Activated naive CD4-positive, alpha-beta T cell treated with anti-CD3 and anti-CD28 coated beads, Interleukin-2, amount 50 U/mL, for 24 hours (primary cell): Measurements from ENCODE around the gene VPS26A.
A peak's percentile ranks its signal among the peaks of the same experiment; 100 is the strongest.

Experiments
- H3K27ac Mint-ChIP-seq: one replicate; pipeline ENCODE4 v1.8.0; 2021; ENCODE audit warnings: mild to moderate bottlenecking, mixed read lengths
- H3K27me3 Mint-ChIP-seq: one replicate; pipeline ENCODE4 v1.8.0; 2021; ENCODE audit warnings: mixed read lengths
- H3K36me3 Mint-ChIP-seq: one replicate; pipeline ENCODE4 v1.8.0; 2021; ENCODE audit warnings: mixed read lengths
- H3K4me1 Mint-ChIP-seq: one replicate; pipeline ENCODE4 v1.8.0; 2021; ENCODE audit warnings: mixed read lengths
- H3K4me3 Mint-ChIP-seq: one replicate; pipeline ENCODE4 v1.8.0; 2021; ENCODE audit warnings: mild to moderate bottlenecking, mixed read lengths
- H3K9me3 Mint-ChIP-seq: one replicate; pipeline ENCODE4 v1.8.0; 2021; ENCODE audit warnings: mixed read lengths

VPS26A gene

GRCh38 chr10:69093933-69094332, 30.0 kb upstream of the VPS26A start:
- Mint-ChIP-seq H3K27ac (no peak overlapping the region), H3K4me3 (peak overlapping the region; percentile 11), H3K27me3 (no peaks in the 10 kb centered on the region), H3K36me3 (peaks cover 26% of the 10 kb centered on the region), H3K9me3 (no peaks in the 10 kb centered on the region), H3K4me1 (peaks cover 59% of the 10 kb centered on the region)

- Mint-ChIP-seq H3K4me1 (peaks cover 61% of the 10 kb centered on the region), H3K9me3 (no peaks in the 10 kb centered on the region), H3K27ac (no peak overlapping the region), H3K4me3 (no peak overlapping the region), H3K27me3 (no peaks in the 10 kb centered on the region), H3K36me3 (peaks cover 18% of the 10 kb centered on the region)
Measured at GRCh38 chr10:69096045-69096444, 27.9 kb upstream of the VPS26A start.

- peaks cover 67% of the 10 kb centered on the region for H3K4me1 Mint-ChIP-seq
- H3K36me3 Mint-ChIP-seq, result peaks cover 18% of the 10 kb centered on the region
- H3K27me3 Mint-ChIP-seq, result no peaks in the 10 kb centered on the region
- peak overlapping the region; percentile 90 for H3K27ac Mint-ChIP-seq
- H3K9me3 Mint-ChIP-seq, result no peaks in the 10 kb centered on the region
- no peak overlapping the region for H3K4me3 Mint-ChIP-seq
Measured at GRCh38 chr10:69097729-69098128, 26.2 kb upstream of the VPS26A start.

GRCh38 chr10:69100136-69100872, 23.7 kb upstream of the VPS26A start:
- Mint-ChIP-seq H3K27me3 (no peaks in the 10 kb centered on the region), H3K4me3 (peak overlapping the region; percentile 39), H3K4me1 (peaks cover 60% of the 10 kb centered on the region), H3K9me3 (no peaks in the 10 kb centered on the region), H3K36me3 (peaks cover 26% of the 10 kb centered on the region), H3K27ac (peak overlapping the region; percentile 12)

- H3K36me3 Mint-ChIP-seq, result peaks cover 29% of the 10 kb centered on the region
- no peak overlapping the region for H3K27ac Mint-ChIP-seq
- no peaks in the 10 kb centered on the region for H3K27me3 Mint-ChIP-seq
- peak overlapping the region; percentile 55 for H3K4me3 Mint-ChIP-seq
- H3K4me1 Mint-ChIP-seq, result peaks cover 52% of the 10 kb centered on the region
- no peaks in the 10 kb centered on the region for H3K9me3 Mint-ChIP-seq
Measured at GRCh38 chr10:69101451-69102095, 22.4 kb upstream of the VPS26A start.

- H3K36me3 Mint-ChIP-seq, result peaks cover 29% of the 10 kb centered on the region
- H3K9me3 Mint-ChIP-seq, result no peaks in the 10 kb centered on the region
- peaks cover 50% of the 10 kb centered on the region for H3K4me1 Mint-ChIP-seq
- H3K27ac Mint-ChIP-seq, result peak overlapping the region; percentile 71
- peak overlapping the region; percentile 55 for H3K4me3 Mint-ChIP-seq
- no peaks in the 10 kb centered on the region for H3K27me3 Mint-ChIP-seq
Measured at GRCh38 chr10:69102440-69102839, 21.5 kb upstream of the VPS26A start.

GRCh38 chr10:69103784-69104183, 20.2 kb upstream of the VPS26A start:
- Mint-ChIP-seq H3K4me1 (peaks cover 42% of the 10 kb centered on the region), H3K36me3 (peaks cover 23% of the 10 kb centered on the region), H3K9me3 (no peaks in the 10 kb centered on the region), H3K27ac (no peak overlapping the region), H3K27me3 (no peaks in the 10 kb centered on the region), H3K4me3 (no peak overlapping the region)

GRCh38 chr10:69104994-69105790, 18.8 kb upstream of the VPS26A start:
- Mint-ChIP-seq H3K4me3 (no peak overlapping the region), H3K36me3 (peaks cover 23% of the 10 kb centered on the region), H3K27me3 (no peaks in the 10 kb centered on the region), H3K9me3 (no peaks in the 10 kb centered on the region), H3K27ac (peak overlapping the region; percentile 77), H3K4me1 (peaks cover 32% of the 10 kb centered on the region)

- H3K4me3 Mint-ChIP-seq, result no peak overlapping the region
- peaks cover 17% of the 10 kb centered on the region for H3K36me3 Mint-ChIP-seq
- H3K27me3 Mint-ChIP-seq, result no peaks in the 10 kb centered on the region
- H3K4me1 Mint-ChIP-seq, result peaks cover 13% of the 10 kb centered on the region
- no peaks in the 10 kb centered on the region for H3K9me3 Mint-ChIP-seq
- H3K27ac Mint-ChIP-seq, result peak overlapping the region; percentile 35
Measured at GRCh38 chr10:69107176-69107490, 16.8 kb upstream of the VPS26A start.

GRCh38 chr10:69107699-69108098, 16.3 kb upstream of the VPS26A start:
- Mint-ChIP-seq H3K9me3 (no peaks in the 10 kb centered on the region), H3K36me3 (peaks cover 15% of the 10 kb centered on the region), H3K4me1 (peaks cover 8% of the 10 kb centered on the region), H3K4me3 (no peak overlapping the region), H3K27me3 (no peaks in the 10 kb centered on the region), H3K27ac (no peak overlapping the region)

GRCh38 chr10:69119896-69120295, 4.1 kb upstream of the VPS26A start:
- peaks cover 7% of the 10 kb centered on the region for H3K4me1 Mint-ChIP-seq
- H3K4me3 Mint-ChIP-seq, result no peak overlapping the region

GRCh38 chr10:69123306-69123746, 652 bp upstream of the VPS26A start:
- Mint-ChIP-seq H3K4me3 (peak overlapping the region; percentile 91), H3K36me3 (no peaks in the 10 kb centered on the region), H3K4me1 (peaks cover 28% of the 10 kb centered on the region), H3K27me3 (no peaks in the 10 kb centered on the region), H3K9me3 (no peaks in the 10 kb centered on the region), H3K27ac (peak overlapping the region; percentile 95)

More at GRCh38 chr10:69119896-69120295, 4.1 kb upstream of the VPS26A start:
- no peaks in the 10 kb centered on the region for H3K36me3 Mint-ChIP-seq
- no peaks in the 10 kb centered on the region for H3K9me3 Mint-ChIP-seq
- no peaks in the 10 kb centered on the region for H3K27me3 Mint-ChIP-seq
- H3K27ac Mint-ChIP-seq, result no peak overlapping the region

GRCh38 chr10:69124563-69125268, 738 bp downstream of the VPS26A start:
- H3K27ac Mint-ChIP-seq, result peak overlapping the region; percentile 80
- peak overlapping the region; percentile 93 for H3K4me3 Mint-ChIP-seq
- H3K9me3 Mint-ChIP-seq, result no peaks in the 10 kb centered on the region
- no peaks in the 10 kb centered on the region for H3K36me3 Mint-ChIP-seq
- H3K4me1 Mint-ChIP-seq, result peaks cover 38% of the 10 kb centered on the region
- no peaks in the 10 kb centered on the region for H3K27me3 Mint-ChIP-seq

- Mint-ChIP-seq H3K27ac (no peak overlapping the region), H3K27me3 (no peaks in the 10 kb centered on the region), H3K9me3 (no peaks in the 10 kb centered on the region), H3K4me3 (peak overlapping the region; percentile 93), H3K4me1 (peaks cover 46% of the 10 kb centered on the region), H3K36me3 (no peaks in the 10 kb centered on the region)
Measured at GRCh38 chr10:69125554-69125953, 1.6 kb downstream of the VPS26A start.

GRCh38 chr10:69130251-69130650, 6.3 kb downstream of the VPS26A start:
- Mint-ChIP-seq H3K4me1 (peaks cover 62% of the 10 kb centered on the region), H3K9me3 (no peaks in the 10 kb centered on the region), H3K4me3 (no peak overlapping the region), H3K27me3 (no peaks in the 10 kb centered on the region), H3K36me3 (peaks cover 3% of the 10 kb centered on the region), H3K27ac (no peak overlapping the region)
